Osteoblast (primary cell): ENCODE data around the gene KCNH5. TPM values are rescaled to one million over a fixed set of nuclear protein-coding genes. Genes with fewer than 3 reads are reported as not detected.

Experiments used
- DNase-seq: peaks from one replicate; pipeline ENCODE4 v3.0.0; 2011; ENCODE audit warnings: low spot score, mixed read lengths; ENCODE audit not compliant: insufficient read length; ENCODE audit errors: missing footprints
- H2AFZ ChIP-seq: 2 replicates; pipeline ENCODE4 v1.6.0; 2011; ENCODE audit warnings: mild to moderate bottlenecking, low read length
- H3K27ac ChIP-seq: 2 replicates; pipeline ENCODE4 v1.5.1; 2011; ENCODE audit warnings: mild to moderate bottlenecking, low read depth, low read length, moderate library complexity
- H3K27me3 ChIP-seq: 2 replicates; pipeline ENCODE4 v1.6.0; 2012; ENCODE audit warnings: mild to moderate bottlenecking, control low read depth, inconsistent platforms, low read length, moderate library complexity; ENCODE audit not compliant: insufficient read depth
- H3K36me3 ChIP-seq: 2 replicates; pipeline ENCODE4 v1.5.1; 2011; ENCODE audit warnings: mild to moderate bottlenecking, low read length, control low read depth, moderate library complexity; ENCODE audit not compliant: insufficient read depth
- H3K4me1 ChIP-seq: 2 replicates; pipeline ENCODE4 v1.5.1; 2011; ENCODE audit warnings: mild to moderate bottlenecking, low read length, control low read depth, moderate library complexity; ENCODE audit not compliant: insufficient read depth
- H3K4me2 ChIP-seq: 2 replicates; pipeline ENCODE4 v1.6.0; 2011; ENCODE audit warnings: mild to moderate bottlenecking, low read length; ENCODE audit not compliant: insufficient read depth
- H3K4me3 ChIP-seq: fragments of 200-600 bp; sonication (generic); 3 replicates; pipeline ENCODE4 v1.5.1; 2012; ENCODE audit warnings: mild to moderate bottlenecking, low read length, inconsistent platforms; ENCODE audit not compliant: insufficient read depth
- H3K79me2 ChIP-seq: 2 replicates; pipeline ENCODE4 v1.6.0; 2012; ENCODE audit warnings: mild to moderate bottlenecking, low read length, control low read depth, inconsistent platforms; ENCODE audit not compliant: insufficient read depth
- H3K9me3 ChIP-seq: 2 replicates; pipeline ENCODE4 v1.5.1; 2011; ENCODE audit warnings: low read depth, low read length, control low read depth
- H4K20me1 ChIP-seq: 2 replicates; pipeline ENCODE4 v1.6.0; 2012; ENCODE audit warnings: mild to moderate bottlenecking, low read length, control low read depth; ENCODE audit not compliant: insufficient read depth
- CTCF ChIP-seq: IDR thresholded peaks from 2 replicates; pipeline ENCODE4 v1.5.1; 2011; ENCODE audit warnings: mild to moderate bottlenecking, low read depth, low read length, moderate library complexity; ENCODE audit errors: extremely low read depth
- total RNA-seq: library from RNA; depleted of rRNA; stranded (reverse); fragments of >200 nt; gene quantifications from 2 replicates; pipeline ENCODE4 v1.2.3, GENCODE V29; 2012

KCNH5 gene
- total RNA-seq, 1 donor, result not detected

- Histone ChIP-seq H3K9me3 (no peaks in the 10 kb centered on the region), H3K27ac (no peak overlapping the region), H3K79me2 (no peaks in the 10 kb centered on the region), H4K20me1 (no peaks in the 10 kb centered on the region), H2AFZ (no peak overlapping the region), H3K27me3 (no peaks in the 10 kb centered on the region), H3K36me3 (no peaks in the 10 kb centered on the region), H3K4me3 (no peak overlapping the region), H3K4me2 (no peak overlapping the region), H3K4me1 (no peaks in the 10 kb centered on the region)
- TF ChIP-seq CTCF, result no peak
- no peak for DNase-seq
These were observed 88.8 kb downstream of the KCNH5 start for GRCh38 chr14:62956413-62956812.

GRCh38 chr14:62954165-62954564 lies 91.1 kb downstream of the KCNH5 start:
- TF ChIP-seq CTCF, result no peak
- no peak overlapping the region for H3K4me2 ChIP-seq

GRCh38 chr14:62952226-62952625 lies 93.0 kb downstream of the KCNH5 start:
- H3K4me1 ChIP-seq, result no peaks in the 10 kb centered on the region
- no peaks in the 10 kb centered on the region for H4K20me1 ChIP-seq
- H3K79me2 ChIP-seq, result no peaks in the 10 kb centered on the region
- H3K4me2 ChIP-seq, result no peak overlapping the region
- no peak for TF ChIP-seq CTCF
- H2AFZ ChIP-seq, result no peak overlapping the region
- no peaks in the 10 kb centered on the region for H3K9me3 ChIP-seq
- H3K4me3 ChIP-seq, result no peak overlapping the region
- no peak overlapping the region for H3K27ac ChIP-seq
- DNase-seq, result no peak
- no peaks in the 10 kb centered on the region for H3K27me3 ChIP-seq
- no peaks in the 10 kb centered on the region for H3K36me3 ChIP-seq

More at GRCh38 chr14:62954165-62954564, 91.1 kb downstream of the KCNH5 start:
- Histone ChIP-seq H3K4me1 (no peaks in the 10 kb centered on the region), H3K4me3 (no peak overlapping the region), H3K27me3 (no peaks in the 10 kb centered on the region), H3K79me2 (no peaks in the 10 kb centered on the region), H4K20me1 (no peaks in the 10 kb centered on the region), H3K9me3 (no peaks in the 10 kb centered on the region), H3K36me3 (no peaks in the 10 kb centered on the region), H2AFZ (no peak overlapping the region), H3K27ac (no peak overlapping the region)
- DNase-seq, result no peak

GRCh38 chr14:62947301-62947700 lies 98.0 kb downstream of the KCNH5 start:
- H4K20me1 ChIP-seq, result no peaks in the 10 kb centered on the region
- no peaks in the 10 kb centered on the region for H3K36me3 ChIP-seq
- H3K4me1 ChIP-seq, result no peaks in the 10 kb centered on the region
- H3K4me3 ChIP-seq, result no peak overlapping the region
- H3K27me3 ChIP-seq, result no peaks in the 10 kb centered on the region
- H3K79me2 ChIP-seq, result no peaks in the 10 kb centered on the region
- DNase-seq, result no peak
- H3K9me3 ChIP-seq, result no peaks in the 10 kb centered on the region
- no peak overlapping the region for H2AFZ ChIP-seq
- TF ChIP-seq CTCF, result no peak
- no peak overlapping the region for H3K4me2 ChIP-seq
- no peak overlapping the region for H3K27ac ChIP-seq
